Spleen (tissue), 7 donors: Measurements from ENCODE around the gene CEACAM3.

Experiments used
- POLR2A ChIP-seq, 3 donors: fragments of 450-650 bp; IDR thresholded peaks; one replicate each; pipeline ENCODE4 v1.5.1; 2017; ENCODE audit warnings: antibody characterized with exemption in 3 of 3, mild to moderate bottlenecking in 1 of 3
- POLR2AphosphoS5 ChIP-seq, 3 donors: sonication (generic); formaldehyde crosslinking; IDR thresholded peaks; one replicate each; pipeline ENCODE4 v1.5.1; 2017; ENCODE audit warnings: antibody characterized with exemption in 3 of 3
- TF ChIP-seq, protein P1 (sequence below), 11 experiments: fragments of 200-600 bp in 7 of 11; fragments of 450-650 bp in 4 of 11; sonication (generic) in 4 of 11; IDR thresholded peaks in 8 of 11; conservative IDR thresholded peaks in 3 of 11; 1 replicate in 7 of 11; 2 replicates in 4 of 11; pipeline versions ENCODE4 v1.4.0 to v1.8.0; 2016 to 2021; ENCODE audit warnings: antibody characterized with exemption in 11 of 11, inconsistent platforms in 4 of 11, mild to moderate bottlenecking in 1 of 11
- donor health status: DM: no; HTN: no; CAD: no; lungs with moderate emphysema.
- donor health status: DM: no; HTN: no; CAD: no.
- donor health status: DM: no; HTN: no; CAD: no.

DNA sequence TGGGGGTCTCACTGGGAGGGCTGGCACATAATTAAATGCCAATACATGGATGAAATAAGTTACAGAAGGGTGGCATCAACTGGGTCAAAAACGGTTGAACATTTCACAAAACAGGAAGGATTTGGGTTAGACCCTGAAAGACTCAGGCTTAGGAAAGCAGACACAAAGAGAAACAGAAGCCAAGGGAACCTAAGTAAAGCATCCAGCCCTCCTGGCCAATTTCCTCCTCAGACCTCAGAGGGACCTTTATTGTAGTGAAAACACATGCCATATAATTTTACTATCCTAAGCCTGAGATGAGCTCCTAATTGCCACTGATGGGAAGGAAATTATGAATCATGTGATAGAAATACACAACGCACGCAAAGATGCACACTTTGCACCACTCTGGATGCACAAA, 12.1 kb upstream of the CEACAM3 start:
- TF ChIP-seq, protein P1, sequence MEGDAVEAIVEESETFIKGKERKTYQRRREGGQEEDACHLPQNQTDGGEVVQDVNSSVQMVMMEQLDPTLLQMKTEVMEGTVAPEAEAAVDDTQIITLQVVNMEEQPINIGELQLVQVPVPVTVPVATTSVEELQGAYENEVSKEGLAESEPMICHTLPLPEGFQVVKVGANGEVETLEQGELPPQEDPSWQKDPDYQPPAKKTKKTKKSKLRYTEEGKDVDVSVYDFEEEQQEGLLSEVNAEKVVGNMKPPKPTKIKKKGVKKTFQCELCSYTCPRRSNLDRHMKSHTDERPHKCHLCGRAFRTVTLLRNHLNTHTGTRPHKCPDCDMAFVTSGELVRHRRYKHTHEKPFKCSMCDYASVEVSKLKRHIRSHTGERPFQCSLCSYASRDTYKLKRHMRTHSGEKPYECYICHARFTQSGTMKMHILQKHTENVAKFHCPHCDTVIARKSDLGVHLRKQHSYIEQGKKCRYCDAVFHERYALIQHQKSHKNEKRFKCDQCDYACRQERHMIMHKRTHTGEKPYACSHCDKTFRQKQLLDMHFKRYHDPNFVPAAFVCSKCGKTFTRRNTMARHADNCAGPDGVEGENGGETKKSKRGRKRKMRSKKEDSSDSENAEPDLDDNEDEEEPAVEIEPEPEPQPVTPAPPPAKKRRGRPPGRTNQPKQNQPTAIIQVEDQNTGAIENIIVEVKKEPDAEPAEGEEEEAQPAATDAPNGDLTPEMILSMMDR (IDR thresholded peaks at IDR 0.05 in 8 of 11, conservative IDR thresholded peaks at IDR 0.05 in 3 of 11) = no peak
- TF ChIP-seq POLR2A (IDR thresholded peaks at IDR 0.05) (no peak), POLR2AphosphoS5 (IDR thresholded peaks at IDR 0.05) (no peak)
